GM19238 (cell line): ENCODE results near the gene FRY.
"Not testable (repeated sequence)": the region's sequence is repeated elsewhere in the genome, so short reads cannot be mapped to it uniquely, and the experiment has no call there.

Source experiments
- DNase-seq: peaks from one replicate; pipeline ENCODE4 v3.0.0; 2011; ENCODE audit warnings: low spot score; ENCODE audit not compliant: insufficient read length

FRY gene

DNA sequence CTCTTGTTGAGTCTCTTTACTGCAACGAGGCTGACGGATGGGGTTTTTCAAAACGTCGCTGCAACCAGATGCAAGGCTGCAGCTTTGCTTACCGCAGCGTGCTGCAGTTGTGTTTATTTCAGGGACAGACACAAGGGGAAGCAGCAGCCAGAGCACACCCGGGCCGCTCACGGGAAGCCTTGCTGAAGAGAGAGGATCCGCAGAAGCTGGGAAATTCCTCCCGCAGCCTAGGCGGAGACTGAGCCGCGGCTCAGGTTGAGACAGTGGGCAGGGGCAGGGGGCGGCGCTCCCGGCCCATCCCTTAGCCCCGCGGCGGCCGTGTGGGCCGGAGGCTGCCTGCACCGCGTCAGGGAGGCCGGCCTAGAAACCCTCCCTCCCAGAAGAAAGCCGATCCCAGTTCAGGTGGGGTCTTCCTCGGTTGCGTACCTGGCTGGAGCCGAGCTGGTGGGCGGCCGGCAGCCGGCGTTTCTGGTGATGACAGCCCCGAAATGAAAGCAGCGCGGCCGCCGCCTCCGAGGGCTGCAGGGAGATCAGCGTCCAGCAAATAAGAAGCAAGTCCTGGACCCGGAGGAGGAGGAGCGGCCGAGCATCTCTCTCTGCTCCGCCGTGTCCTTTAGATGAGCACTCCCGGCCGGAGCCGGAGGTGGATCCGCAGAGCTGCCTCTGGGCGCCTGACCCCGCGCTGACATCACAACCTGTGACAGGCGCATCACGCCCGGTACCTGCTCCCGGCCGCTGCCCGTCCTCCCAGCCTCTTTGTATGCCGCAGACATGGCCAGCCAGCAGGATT, at the start of gene FRY:
Gene FRY (plus strand): TSS at position 750 of the 790 bp plus-strand sequence. CDS start 22 bp downstream, at position 772.
- DNase-seq: peak; percentile 34

GRCh38 chr13:31982124-31982523, 49.5 kb upstream of the FRY start:
- no peak for DNase-seq

- DNase-seq: no peak
These were observed 49.0 kb upstream of the FRY start for GRCh38 chr13:31982540-31982939.

DNA sequence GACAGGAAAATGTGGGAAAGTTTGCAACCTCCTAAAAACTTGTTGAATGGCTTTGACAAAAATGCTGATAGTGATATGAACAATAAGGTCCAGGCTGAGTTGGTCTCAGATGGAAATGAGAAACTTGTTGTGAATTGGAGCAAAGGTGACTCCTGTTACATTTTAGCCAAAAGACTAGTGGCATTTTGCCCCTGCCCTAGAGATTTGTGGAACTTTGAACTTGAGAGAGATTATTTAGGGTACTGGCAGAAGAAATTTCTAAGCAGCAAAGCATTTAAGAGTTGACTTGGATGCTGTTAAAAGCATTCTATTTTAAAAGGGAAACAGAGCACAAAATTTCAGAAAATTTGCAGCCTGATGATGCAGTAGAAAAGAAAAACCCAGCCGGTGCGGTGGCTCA, 47.9 kb upstream of the FRY start:
- DNase-seq: not testable (repeated sequence)

GRCh38 chr13:31984388-31984787, 47.2 kb upstream of the FRY start:
- DNase-seq: not testable (repeated sequence)

- no peak for DNase-seq
These were observed 44.7 kb upstream of the FRY start for GRCh38 chr13:31986676-31987470.

DNA sequence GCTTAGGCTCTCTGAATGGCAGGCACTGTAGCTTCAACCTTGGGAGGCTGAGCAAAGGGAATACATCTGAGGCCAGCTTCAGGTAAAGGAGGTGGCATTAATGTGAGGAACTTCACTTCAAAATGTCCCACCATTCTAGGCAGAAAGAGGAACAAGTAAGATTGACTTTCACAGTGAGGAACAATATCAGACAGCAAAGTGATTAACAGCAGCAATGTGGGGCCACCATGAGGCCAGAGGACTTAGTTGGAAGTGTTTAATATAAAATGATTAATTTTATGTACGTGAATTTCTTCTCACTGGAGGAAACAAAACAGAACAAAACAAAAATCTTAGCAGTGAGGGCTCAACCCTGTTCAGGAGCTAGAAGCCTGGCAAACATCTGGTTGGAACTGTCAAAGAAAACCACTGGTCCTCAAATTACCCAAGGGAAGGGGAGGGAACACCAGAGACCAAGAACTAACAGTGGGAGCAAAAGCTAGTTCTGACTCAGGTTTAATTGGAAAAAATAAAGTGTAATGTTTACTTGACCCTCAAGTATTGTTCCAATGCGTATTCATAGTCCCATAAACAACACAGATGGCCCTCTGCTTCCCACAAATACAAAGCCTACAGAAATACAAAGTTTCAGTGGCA, 43.9 kb upstream of the FRY start:
- DNase-seq: no peak

GRCh38 chr13:31994367-31994766, 37.2 kb upstream of the FRY start:
- DNase-seq: not testable (repeated sequence)

DNA sequence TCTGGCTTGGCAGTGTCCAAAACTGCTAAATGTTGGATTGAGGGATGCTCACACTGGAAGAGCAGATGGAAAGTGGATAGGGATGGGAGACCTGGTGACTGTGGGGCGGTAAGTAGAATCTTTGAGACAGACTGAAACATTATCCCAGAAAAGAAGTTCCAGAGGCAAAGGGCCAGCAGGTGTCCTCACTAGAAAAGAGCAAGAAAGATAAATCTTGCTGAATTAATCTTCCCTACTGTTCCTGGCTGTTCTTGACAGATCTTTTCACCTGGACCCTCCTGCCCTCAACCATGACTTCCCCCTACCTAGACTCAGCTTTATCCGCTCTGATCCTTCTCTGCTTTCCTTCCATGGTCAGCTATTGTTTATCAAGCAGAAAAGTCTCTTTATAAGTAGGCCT, 35.0 kb upstream of the FRY start:
- DNase-seq: no peak

DNA sequence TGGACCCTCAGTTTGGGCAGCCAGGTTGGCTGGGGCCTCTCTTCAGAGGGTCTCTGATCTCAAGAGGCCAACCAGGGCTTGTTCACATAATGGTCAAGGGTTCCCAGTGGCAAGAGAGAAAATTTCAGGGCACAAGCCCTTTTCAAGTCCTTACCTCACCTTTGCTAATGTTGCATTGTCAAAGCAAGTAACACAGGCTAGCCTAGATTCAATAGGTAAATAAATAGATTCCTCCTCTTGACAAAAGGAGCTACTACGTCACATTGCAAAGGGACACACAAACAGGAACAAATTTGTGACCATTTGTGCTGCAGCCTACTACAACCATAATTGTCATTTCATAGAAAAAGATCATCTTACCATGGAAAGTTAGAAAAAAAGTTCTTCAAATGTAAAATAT, 33.9 kb upstream of the FRY start:
- DNase-seq: no peak

DNA sequence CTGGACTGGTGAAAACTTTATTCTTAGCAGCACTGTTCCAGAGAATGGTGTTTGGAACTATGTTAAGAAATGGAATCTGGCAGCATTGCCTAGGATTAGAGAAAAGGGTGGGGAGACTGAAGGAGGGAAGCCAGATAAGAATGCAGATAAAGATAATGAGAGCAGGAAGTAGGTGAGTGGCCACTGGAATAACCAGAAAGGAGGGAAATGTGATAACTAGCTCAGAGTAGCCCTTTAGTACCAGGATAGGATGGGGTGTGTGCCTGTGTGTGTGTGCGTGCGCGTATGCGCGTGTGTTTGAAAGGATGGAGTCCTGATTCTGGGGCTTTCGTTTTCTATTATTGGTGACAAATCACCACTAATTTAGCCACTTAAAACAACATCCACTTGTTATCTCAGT, 33.4 kb upstream of the FRY start:
- no peak for DNase-seq

DNA sequence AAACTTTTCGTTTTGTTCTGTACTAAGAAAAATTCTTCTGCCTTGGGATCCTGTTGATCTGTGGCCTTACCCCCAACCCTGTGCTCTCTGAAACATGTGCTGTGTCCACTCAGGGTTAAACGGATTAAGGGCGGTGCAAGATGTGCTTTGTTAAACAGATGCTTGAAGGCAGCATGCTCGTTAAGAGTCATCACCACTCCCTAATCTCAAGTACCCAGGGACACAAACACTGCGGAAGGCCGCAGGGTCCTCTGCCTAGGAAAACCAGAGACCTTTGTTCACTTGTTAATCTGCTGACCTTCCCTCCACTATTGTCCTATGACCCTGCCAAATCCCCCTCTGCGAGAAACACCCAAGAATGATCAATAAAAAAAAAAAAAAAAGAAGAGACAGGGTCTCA, 30.8 kb upstream of the FRY start:
- DNase-seq: not testable (repeated sequence)

DNA sequence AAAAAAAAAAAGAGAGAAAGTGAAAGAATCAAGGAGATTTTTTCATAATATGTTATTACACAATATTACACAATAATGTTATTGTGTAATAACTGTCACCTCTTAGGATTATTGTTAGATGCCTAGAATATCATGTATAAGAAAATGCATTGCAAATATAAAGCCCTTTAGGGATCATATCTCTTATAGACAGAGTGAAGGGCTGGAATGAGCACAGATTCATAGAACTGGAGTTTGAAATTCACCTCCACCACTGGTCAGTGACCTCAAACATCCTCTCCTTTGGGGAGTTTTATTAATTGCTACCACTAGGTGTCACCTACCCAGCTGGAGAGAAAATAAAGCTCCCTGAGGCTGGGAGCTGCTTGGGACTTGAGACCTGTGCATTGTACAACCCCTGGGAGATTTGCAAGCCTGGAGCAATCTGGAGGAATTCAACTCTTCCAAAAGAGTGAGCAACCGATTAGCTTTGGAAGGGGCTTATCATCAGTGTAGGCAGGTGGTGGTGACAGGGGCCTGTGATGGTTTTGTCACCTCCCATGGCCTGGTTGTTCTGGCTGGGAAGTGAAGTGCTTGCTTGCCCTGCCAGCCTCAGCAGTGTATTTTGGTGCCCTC, 30.3 kb upstream of the FRY start:
- DNase-seq: peak; percentile 52

GRCh38 chr13:32001769-32002168, 29.8 kb upstream of the FRY start:
- DNase-seq: no peak

DNA sequence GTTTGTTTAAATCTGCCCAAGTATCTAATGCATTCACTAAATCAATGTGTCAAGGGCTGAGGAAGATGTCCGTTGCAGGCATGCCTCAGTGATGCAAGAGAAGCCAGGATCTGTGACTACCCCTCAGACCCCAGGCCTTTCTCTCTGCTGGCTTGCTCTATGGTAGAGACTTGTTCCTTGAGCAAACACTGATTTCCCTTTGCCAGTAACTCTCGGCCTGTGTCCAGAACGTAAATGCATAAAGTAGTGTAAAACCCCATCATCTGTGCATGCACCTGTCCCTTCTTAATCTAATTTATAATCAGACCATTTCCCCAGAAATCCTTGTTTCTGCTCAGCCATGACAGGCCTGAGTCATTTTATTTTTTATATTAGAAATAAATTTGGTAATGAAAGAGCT, 28.7 kb upstream of the FRY start:
- DNase-seq: no peak

GRCh38 chr13:32007494-32007893, 24.1 kb upstream of the FRY start:
- DNase-seq: no peak

- DNase-seq: no peak
These were observed 22.9 kb upstream of the FRY start for GRCh38 chr13:32008518-32009175.

GRCh38 chr13:32009362-32009761, 22.2 kb upstream of the FRY start:
- no peak for DNase-seq

DNA sequence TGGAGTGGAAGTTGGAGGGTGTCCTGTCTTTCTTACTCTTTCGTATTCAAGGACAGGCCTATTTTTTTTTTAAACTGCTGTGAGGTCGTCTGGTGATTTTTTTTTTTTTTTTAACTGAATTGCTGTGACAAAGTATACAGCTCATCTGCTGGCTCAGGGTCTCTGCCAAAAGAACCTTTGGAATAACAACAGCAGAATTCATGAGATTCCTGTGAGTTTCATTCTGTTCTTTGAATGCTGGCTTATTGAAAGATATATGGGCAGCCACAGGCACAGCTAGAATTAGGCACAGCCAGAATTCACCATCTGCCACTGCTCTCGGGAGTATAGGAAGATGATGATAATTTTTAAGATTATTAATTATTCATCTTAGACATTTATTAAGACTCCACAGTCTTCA, 21.4 kb upstream of the FRY start:
- DNase-seq: no peak

GRCh38 chr13:32011971-32012370, 19.6 kb upstream of the FRY start:
- DNase-seq: no peak

- no peak for DNase-seq
These were observed 18.4 kb upstream of the FRY start for GRCh38 chr13:32013181-32013580.
